Measurements from ENCODE around the gene LRIF1. TPM values are rescaled to one million over a fixed set of nuclear protein-coding genes. Genes with fewer than 3 reads are reported as not detected.
"Not testable (repeated sequence)": the region's sequence is repeated elsewhere in the genome, so short reads cannot be mapped to it uniquely, and the experiment has no call there.

The LRIF1 gene
- total RNA-seq, 1 donor from 2014 or later: 9.5 TPM

DNA sequence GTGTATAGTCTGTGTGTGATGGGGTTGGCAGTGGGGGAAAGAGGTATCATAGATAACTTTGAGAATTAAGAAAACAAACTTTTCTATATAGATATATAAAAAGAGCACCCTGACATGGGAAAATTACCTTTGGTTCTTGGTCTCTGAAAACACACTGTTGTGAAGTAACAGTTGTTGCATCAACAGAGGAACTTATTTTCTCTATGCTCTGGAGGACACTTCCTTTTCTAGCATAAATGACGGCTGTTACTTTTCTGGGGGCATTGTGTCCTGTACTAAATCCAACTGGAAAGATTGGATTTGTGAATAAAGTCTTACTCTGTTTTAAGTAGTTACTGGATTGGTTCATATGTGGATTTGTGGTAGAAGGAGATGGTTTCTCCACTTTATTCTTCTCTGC lies 12.6 kb downstream of the LRIF1 start:
- Mint-ChIP-seq H3K36me3 (ENCODE audit: low read depth) (peaks cover 23% of the 10 kb centered on the region), H3K4me3 (ENCODE audit: unreplicated experiment) (no peak overlapping the region), H3K4me1 (ENCODE audit: low read depth) (no peaks in the 10 kb centered on the region), H3K9me3 (ENCODE audit: low read depth) (peaks cover 8% of the 10 kb centered on the region), H3K27ac (ENCODE audit: unreplicated experiment) (no peak overlapping the region), H3K27me3 (ENCODE audit: low read depth) (no peaks in the 10 kb centered on the region)
- TF ChIP-seq, protein P1, sequence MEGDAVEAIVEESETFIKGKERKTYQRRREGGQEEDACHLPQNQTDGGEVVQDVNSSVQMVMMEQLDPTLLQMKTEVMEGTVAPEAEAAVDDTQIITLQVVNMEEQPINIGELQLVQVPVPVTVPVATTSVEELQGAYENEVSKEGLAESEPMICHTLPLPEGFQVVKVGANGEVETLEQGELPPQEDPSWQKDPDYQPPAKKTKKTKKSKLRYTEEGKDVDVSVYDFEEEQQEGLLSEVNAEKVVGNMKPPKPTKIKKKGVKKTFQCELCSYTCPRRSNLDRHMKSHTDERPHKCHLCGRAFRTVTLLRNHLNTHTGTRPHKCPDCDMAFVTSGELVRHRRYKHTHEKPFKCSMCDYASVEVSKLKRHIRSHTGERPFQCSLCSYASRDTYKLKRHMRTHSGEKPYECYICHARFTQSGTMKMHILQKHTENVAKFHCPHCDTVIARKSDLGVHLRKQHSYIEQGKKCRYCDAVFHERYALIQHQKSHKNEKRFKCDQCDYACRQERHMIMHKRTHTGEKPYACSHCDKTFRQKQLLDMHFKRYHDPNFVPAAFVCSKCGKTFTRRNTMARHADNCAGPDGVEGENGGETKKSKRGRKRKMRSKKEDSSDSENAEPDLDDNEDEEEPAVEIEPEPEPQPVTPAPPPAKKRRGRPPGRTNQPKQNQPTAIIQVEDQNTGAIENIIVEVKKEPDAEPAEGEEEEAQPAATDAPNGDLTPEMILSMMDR (IDR thresholded peaks at IDR 0.05): no peak
- DNase-seq (ENCODE audit: low spot score): no peak

DNA sequence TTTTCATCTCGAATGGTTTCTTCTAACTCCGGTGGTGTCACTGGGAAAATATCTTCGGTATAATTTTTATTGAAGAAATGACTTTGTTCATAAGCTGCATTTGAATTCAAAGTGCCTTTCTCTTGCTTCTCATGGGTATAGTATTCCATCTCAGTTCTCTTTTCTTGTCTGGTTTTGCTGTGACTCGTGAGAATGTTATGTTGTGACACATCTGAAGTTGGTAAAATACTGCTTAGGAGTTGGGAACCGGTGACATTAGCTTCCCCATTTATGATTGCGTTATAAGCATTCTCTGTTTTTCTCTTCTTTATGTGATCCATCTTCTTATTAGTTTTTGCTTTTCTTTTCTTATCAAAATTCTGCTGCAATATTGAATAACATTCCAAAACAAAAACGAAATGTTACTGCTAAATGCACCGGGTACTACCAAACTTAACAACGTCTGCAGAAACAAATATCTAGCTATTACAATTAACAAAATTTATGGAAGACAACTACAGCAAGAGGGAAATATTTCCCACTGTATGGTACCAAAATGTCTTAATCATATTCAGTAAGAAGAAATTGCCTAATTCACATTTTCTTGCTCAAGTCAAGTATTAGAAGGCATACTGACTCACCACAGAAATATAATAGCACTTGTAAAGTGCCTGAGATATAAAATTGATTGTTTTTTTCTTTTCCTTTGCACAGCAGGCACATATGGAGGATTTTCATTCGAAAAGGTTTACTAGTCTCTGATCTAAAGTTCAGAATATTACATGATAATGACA lies 15.5 kb downstream of the LRIF1 start:
- no peak overlapping the region for H3K27ac Mint-ChIP-seq (ENCODE audit: unreplicated experiment)
- no peak for DNase-seq (ENCODE audit: low spot score)
- TF ChIP-seq, protein P1 (IDR thresholded peaks at IDR 0.05): no peak
- H3K4me3 Mint-ChIP-seq (ENCODE audit: unreplicated experiment): no peak overlapping the region
- no peaks in the 10 kb centered on the region for H3K4me1 Mint-ChIP-seq (ENCODE audit: low read depth)
- peaks cover 8% of the 10 kb centered on the region for H3K9me3 Mint-ChIP-seq (ENCODE audit: low read depth)
- peaks cover 25% of the 10 kb centered on the region for H3K36me3 Mint-ChIP-seq (ENCODE audit: low read depth)
- H3K27me3 Mint-ChIP-seq (ENCODE audit: low read depth): no peaks in the 10 kb centered on the region

DNA sequence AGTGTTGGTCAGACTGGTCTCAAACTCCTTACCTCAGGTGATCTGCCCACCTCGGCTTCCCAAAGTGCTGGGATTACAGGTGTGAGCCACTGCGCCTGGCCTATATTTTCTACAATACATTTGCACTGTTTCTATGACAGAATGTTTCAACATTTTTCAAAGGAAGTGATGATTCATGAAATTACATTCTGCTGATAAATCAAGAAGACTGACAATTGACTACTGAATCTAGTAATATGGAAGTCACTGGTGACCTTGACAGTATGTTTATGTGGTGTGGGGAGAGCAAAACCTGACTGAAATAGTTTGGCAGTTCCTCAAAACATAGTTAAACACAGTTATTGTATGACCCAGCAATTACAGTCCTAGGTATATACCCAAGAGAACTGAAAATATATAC lies 18.1 kb downstream of the LRIF1 start:
- H3K4me1 Mint-ChIP-seq (ENCODE audit: low read depth): no peaks in the 10 kb centered on the region
- no peak overlapping the region for H3K27ac Mint-ChIP-seq (ENCODE audit: unreplicated experiment)
- peaks cover 19% of the 10 kb centered on the region for H3K36me3 Mint-ChIP-seq (ENCODE audit: low read depth)
- no peak for DNase-seq (ENCODE audit: low spot score)
- H3K9me3 Mint-ChIP-seq (ENCODE audit: low read depth): peaks cover 10% of the 10 kb centered on the region
- no peak overlapping the region for H3K4me3 Mint-ChIP-seq (ENCODE audit: unreplicated experiment)
- H3K27me3 Mint-ChIP-seq (ENCODE audit: low read depth): no peaks in the 10 kb centered on the region
- TF ChIP-seq, protein P1 (IDR thresholded peaks at IDR 0.05): no peak

DNA sequence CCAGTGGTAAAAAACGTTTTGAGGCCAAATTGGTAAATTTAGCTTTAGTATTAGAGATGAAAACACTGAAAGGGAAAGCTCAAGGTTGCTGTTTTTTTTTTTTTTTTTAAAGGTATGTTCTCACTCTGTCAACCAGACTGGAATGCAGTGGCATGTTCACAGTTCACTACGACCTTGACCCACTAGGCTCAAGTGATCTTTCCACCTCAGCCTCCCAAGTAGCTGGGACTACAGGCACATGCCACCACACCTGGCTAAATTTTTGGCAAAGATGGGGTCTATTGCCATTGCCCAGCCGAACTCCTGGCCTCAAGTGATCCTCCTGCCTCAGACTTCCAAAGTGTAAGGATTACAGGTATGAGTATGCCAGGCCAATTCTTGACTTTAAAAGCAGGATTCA lies 18.9 kb downstream of the LRIF1 start:
- H3K4me3 Mint-ChIP-seq (ENCODE audit: unreplicated experiment): no peak overlapping the region
- no peaks in the 10 kb centered on the region for H3K27me3 Mint-ChIP-seq (ENCODE audit: low read depth)
- no peak overlapping the region for H3K27ac Mint-ChIP-seq (ENCODE audit: unreplicated experiment)
- peaks cover 17% of the 10 kb centered on the region for H3K9me3 Mint-ChIP-seq (ENCODE audit: low read depth)
- no peaks in the 10 kb centered on the region for H3K4me1 Mint-ChIP-seq (ENCODE audit: low read depth)
- TF ChIP-seq, protein P1 (IDR thresholded peaks at IDR 0.05): no peak
- no peak for DNase-seq (ENCODE audit: low spot score)
- peaks cover 14% of the 10 kb centered on the region for H3K36me3 Mint-ChIP-seq (ENCODE audit: low read depth)

DNA sequence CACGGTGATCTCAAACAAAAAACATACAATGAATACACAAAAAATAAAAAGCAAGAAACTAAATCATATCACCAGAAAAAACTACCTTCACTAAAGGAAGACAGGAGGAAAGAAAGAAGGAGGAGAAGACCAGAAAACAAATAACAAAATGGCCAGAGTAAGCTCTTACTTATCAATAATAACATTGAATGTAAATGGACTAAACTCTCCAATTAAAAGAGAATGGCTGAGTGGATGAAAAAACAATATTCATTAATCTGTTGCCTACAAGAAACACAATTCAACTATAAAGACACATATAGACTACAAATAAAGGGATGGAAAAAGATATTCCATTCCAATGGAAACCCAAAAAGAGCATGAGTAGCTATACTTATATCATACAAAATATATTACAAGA lies 27.2 kb downstream of the LRIF1 start:
- Mint-ChIP-seq H3K27me3 (ENCODE audit: low read depth) (no peaks in the 10 kb centered on the region), H3K9me3 (ENCODE audit: low read depth) (peaks cover 45% of the 10 kb centered on the region), H3K4me3 (ENCODE audit: unreplicated experiment) (no peak overlapping the region), H3K4me1 (ENCODE audit: low read depth) (no peaks in the 10 kb centered on the region), H3K36me3 (ENCODE audit: low read depth) (no peaks in the 10 kb centered on the region), H3K27ac (ENCODE audit: unreplicated experiment) (no peak overlapping the region)
- TF ChIP-seq, protein P1 (IDR thresholded peaks at IDR 0.05): no peak
- DNase-seq (ENCODE audit: low spot score): no peak

DNA sequence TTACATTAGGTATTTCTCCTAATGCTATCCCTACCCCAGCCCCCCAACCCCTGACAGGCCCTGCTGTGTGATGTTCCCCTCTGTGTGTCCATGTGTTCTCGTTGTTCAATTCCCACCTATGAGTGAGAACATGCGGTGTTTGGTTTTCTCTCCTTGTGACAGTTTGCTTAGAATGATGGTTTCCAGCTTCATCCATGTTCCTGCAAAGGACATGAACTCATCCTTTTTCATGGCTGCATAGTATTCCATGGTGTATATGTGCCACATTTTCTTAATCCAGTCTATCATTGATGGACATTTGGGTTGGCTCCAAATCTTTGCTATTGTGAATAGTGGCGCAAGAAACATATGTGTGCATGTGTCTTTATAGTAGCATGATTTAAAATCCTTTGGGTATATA lies 32.6 kb downstream of the LRIF1 start:
- H3K4me3 Mint-ChIP-seq (ENCODE audit: unreplicated experiment); H3K4me1 Mint-ChIP-seq (ENCODE audit: low read depth); H3K36me3 Mint-ChIP-seq (ENCODE audit: low read depth); H3K27ac Mint-ChIP-seq (ENCODE audit: unreplicated experiment); DNase-seq (ENCODE audit: low spot score); H3K27me3 Mint-ChIP-seq (ENCODE audit: low read depth): not testable (repeated sequence)
- H3K9me3 Mint-ChIP-seq (ENCODE audit: low read depth): peaks cover 22% of the 10 kb centered on the region
